ENCODE results near the gene KLHL29. TPM values are rescaled to one million over a fixed set of nuclear protein-coding genes. Genes with fewer than 3 reads are reported as not detected.

KLHL29 gene
- total RNA-seq, 2 donors from 2014 or later: 2.9 to 4.6 TPM

- ATAC-seq (no peak), DNase-seq (no peak)
- intact Hi-C loops (cut with DNase I, micrococcal nuclease): no loop called here
Measured at GRCh38 chr2:23694058-23695045, 309.4 kb downstream of the KLHL29 start.

GRCh38 chr2:23695214-23695889 lies 310.4 kb downstream of the KLHL29 start:
- DNase-seq (no peak), ATAC-seq (no peak)
- intact Hi-C loops (cut with DNase I, micrococcal nuclease): no loop called here

- DNase-seq: no peak
- no peak for ATAC-seq
- intact Hi-C loops (cut with DNase I, micrococcal nuclease): no loop called here
Measured at GRCh38 chr2:23695890-23696751, 311.1 kb downstream of the KLHL29 start.

DNA sequence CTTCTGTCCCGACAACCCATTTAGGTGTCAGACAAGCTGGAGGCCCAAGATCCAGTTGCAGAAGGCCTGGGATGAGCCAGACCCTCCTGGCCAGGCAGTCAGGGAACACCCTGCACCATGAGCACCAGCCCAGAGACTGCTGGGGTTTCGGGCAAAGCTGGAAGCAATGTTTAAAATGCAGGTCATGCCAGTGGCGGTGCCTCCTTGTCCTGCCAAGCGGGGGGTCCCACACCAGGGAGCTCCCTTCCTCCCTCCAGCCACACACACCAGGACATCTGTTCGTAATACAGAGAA lies 311.7 kb downstream of the KLHL29 start:
- intact Hi-C loops (cut with DNase I, micrococcal nuclease): no loop called here
- no peak for DNase-seq
- ATAC-seq: no peak

DNA sequence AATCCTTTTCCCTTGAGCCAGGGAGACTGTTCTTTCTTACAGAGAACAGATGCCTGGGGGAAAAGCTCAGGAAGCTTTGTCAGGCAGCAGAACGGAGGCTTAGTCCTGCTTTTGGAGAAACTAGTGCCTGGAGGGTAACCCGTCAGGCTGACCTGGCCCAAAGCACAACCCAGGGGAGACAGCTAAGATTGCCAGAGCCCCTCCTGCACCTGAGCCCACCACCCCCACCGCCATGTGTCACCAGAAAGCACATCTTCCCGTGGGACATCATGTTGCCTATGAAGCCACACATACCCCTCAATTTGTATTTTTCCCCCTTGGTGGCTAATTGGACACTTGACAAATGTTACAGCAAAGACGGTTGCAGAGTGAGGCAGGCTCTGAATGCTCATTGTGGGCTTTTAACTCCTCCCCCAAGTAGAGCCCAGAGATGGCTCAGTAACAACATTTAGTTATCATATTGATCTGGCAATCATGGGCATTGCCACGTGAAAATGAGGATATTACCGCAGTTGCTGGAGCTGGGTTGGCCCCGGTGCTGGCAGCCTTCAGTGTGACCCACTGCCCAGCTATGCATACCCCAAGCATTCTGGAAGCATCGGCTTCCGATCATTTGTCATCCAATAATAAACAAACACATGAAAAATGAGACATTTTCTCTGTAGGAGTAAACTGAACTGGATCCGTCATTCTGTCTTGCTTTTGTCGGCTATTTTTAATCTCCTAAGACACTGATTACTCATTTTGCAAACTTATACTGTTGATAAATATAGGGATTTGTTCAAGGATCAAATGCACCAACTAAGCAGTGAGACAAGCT lies 312.5 kb downstream of the KLHL29 start:
- ATAC-seq (no peak), DNase-seq (no peak)
- intact Hi-C loops (cut with DNase I, micrococcal nuclease): no loop called here

DNA sequence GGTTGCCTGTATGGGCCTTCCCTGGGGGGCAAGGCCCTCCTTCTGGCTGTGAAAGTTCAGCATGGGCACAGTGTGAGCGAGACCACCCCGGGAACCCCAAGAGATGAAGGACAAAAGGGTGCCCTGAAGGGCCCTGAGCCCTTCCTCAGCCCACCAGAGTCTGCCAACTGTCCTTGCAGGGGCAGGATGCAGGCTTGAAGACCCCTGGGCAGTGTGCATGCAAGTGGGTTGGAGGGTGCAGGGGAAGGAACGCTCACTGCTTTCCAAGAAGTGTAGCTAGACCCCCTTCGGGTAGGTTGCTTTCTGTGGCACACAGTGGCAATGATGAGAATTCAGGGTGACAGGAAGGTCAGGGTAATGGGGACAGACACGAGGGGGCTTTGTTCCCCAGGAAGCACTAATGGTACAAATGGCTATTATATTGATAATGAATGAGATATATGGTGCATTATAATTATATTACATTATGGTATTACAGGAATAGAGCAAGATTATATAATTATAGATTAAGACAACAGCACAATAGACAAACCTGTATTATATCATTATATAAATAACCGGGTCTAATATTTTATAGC lies 313.2 kb downstream of the KLHL29 start:
- intact Hi-C loops (cut with DNase I, micrococcal nuclease): no loop called here
- ATAC-seq (no peak), DNase-seq (no peak)

GRCh38 chr2:23698721-23699579 lies 314.0 kb downstream of the KLHL29 start:
- DNase-seq (no peak), ATAC-seq (no peak)
- intact Hi-C loops (cut with DNase I, micrococcal nuclease): no loop called here

DNA sequence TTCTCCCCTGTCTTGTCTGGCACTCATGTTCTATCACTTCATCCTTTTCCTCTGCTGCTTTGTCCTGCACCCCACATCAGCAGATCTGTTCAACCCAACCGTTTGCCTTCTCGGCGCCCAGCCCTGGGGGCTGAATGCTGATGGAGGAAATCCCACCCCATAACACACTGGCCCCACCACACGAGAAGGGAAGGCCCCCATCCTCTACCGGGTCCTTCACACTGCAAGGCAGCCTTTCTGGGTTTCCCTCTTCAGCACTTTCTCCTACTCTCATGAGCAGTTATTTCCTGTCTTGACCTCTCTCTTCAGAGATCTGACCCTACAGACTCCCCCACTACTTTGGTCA lies 314.6 kb downstream of the KLHL29 start:
- DNase-seq (no peak), ATAC-seq (no peak)
- intact Hi-C loops (cut with DNase I, micrococcal nuclease): no loop called here

- ATAC-seq: no peak
- DNase-seq: no peak
- intact Hi-C loops (cut with DNase I, micrococcal nuclease): no loop called here
Measured at GRCh38 chr2:23700627-23701026, 315.6 kb downstream of the KLHL29 start.

DNA sequence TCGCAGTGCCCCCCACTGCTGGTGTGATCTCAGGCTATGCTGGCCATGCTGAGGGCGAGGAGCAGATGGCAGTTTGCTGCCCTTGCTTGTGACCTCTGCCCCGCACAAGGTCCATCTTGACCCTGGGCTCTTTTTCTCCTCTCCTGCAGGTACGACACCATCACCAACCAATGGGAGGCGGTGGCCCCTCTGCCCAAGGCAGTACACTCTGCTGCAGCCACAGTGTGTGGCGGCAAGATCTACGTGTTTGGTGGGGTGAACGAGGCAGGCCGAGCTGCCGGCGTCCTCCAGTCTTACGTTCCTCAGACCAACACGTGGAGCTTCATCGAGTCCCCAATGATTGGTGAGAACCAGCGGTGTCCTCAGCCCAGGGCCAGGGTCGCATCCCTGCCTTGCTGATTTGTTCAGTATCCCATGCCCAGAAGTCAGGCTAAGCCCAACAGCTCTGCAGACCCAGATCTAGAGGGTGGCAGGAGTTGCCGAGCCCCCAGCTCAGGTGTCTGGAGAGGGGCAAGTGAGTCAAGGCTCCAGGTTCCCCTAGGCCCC lies 318.1 kb downstream of the KLHL29 start:
- DNase-seq: no peak
- ATAC-seq: no peak
- intact Hi-C loops (cut with DNase I, micrococcal nuclease): no loop called here

DNA sequence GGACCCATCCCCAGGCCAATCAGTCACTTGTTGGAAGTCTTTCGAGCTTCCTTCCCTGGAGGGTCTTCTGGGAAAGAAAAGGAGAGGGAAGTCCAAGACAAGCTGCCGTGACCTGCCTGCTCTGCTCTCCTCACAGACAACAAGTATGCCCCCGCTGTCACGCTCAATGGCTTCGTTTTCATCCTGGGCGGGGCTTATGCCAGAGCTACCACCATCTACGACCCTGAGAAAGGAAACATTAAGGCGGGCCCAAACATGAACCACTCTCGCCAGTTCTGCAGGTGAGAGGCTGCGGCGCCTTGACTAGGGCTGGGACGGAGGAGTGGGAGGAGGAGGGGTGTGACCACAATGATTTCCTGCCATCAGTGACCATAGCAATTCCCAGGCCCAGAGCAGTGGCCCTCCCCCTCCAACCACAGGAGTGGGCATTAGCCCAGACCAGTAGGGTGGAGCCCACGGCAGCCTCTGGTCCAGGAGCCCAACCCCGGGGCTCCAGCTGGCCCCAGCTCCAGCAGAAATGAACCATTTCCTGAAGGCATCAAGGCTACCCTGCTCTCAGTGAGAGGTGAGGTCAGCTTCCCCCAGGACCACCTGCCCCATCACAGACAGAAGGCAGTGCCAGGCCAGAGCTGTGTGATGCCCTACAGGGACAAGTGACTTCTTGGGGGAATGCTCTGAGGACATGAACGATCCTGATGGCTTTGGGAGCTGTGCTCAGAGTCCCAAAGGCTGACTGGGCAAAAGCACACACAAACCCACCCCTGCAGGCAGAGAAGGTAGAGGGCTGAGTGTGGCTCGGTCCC lies 318.8 kb downstream of the KLHL29 start:
- ATAC-seq (no peak), DNase-seq (no peak)
- intact Hi-C loops (cut with DNase I, micrococcal nuclease): no loop called here

DNA sequence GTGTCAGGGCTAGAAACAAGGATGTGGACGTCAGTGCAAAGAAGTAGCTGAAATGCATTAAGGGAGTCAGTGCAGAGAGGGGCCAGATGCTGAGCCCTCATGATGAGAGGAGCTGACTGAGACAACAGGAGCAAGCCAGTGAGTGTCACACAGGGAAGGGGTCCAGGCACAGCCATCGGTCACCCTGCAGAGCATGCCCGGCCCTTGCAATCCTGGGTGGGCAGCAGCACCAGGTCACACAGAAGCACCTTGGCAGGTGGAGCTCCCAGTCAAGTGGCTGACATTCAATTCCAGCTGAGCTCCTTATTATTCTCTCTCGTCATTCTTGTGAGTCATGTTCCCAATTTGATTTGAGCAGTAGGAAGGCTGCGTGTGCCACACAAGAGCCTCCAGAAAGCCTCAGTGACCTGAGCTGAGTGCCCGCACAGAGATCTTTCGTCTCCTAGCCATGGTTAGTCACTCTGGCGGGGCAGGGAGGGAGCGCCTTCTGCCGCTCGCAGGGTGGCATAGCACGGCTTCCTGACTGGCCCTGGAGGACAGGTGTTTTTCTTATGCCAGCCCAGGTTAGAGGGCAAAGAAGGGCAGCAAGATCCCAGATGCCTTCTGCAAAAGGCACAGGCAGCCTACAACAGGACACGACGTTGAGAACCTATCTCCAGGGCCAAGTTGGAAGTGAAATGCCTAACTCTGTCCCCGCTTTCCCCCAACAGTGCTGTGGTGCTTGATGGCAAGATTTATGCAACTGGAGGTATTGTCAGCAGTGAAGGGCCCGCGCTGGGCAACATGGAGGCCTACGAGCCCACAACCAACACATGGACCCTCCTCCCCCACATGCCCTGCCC lies 321.0 kb downstream of the KLHL29 start:
- ATAC-seq (no peak), DNase-seq (no peak)
- intact Hi-C loops (cut with DNase I, micrococcal nuclease): no loop called here

GRCh38 chr2:23706613-23707078 lies 321.7 kb downstream of the KLHL29 start:
- DNase-seq: no peak
- intact Hi-C loops (cut with DNase I, micrococcal nuclease): no loop called here
- no peak for ATAC-seq

GRCh38 chr2:23707096-23707495 lies 322.1 kb downstream of the KLHL29 start:
- DNase-seq (no peak), ATAC-seq (no peak)
- intact Hi-C loops (cut with DNase I, micrococcal nuclease): no loop called here

DNA sequence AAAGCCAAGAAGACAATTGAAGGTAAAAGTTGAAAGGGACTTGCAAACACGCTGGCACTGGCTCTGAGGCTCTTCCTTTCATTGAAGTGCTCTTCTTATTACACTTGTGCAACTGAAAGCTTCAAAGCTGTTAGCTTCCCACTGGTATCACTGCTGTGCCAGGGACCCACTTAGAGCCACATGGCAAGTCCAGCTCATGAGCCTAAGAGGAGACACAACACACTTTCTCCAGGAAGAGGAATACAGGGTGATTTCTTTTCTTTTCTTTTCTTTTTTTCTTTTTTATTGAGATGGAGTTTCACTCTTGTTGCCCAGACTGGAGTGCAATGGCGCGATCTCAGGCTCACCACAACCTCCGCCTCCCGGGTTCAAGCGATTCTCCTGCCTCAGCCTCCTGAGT lies 323.8 kb downstream of the KLHL29 start:
- no peak for DNase-seq
- no peak for ATAC-seq
- intact Hi-C loops (cut with DNase I, micrococcal nuclease): no loop called here

GRCh38 chr2:23709311-23709710 lies 324.3 kb downstream of the KLHL29 start:
- ATAC-seq: no peak
- intact Hi-C loops (cut with DNase I, micrococcal nuclease): no loop called here
- no peak for DNase-seq

Measured in left colon (tissue), 2 donors.